ENCODE measurements around the gene FTO.

DNA sequence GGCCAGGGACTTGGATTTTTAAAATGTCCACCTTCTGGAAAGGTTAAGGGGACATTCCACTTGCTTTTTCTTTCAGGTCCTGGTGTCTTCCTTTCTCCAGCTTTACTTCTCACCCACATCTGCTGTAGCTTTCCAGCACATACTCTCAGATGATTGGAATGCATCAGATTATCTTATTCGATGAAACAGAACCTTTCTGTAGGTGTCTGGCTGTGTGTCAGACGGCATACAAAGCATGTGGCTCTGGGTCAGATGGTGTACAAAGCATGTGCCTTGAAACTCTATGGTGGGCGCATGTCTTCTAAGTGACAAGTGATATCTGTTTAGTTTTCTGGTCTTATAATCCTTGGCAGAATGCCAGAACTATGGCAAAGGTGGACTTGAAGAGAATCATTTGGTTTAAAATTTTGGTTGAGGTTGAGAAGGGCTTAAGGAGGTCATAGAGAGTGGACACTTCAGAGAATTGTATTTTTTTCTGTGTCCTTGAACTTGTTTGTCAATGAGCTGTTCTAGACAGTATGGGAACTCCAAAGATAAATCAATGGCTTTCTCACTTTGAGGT is 125.3 kb downstream of the FTO start:
- TF ChIP-seq, protein P1, sequence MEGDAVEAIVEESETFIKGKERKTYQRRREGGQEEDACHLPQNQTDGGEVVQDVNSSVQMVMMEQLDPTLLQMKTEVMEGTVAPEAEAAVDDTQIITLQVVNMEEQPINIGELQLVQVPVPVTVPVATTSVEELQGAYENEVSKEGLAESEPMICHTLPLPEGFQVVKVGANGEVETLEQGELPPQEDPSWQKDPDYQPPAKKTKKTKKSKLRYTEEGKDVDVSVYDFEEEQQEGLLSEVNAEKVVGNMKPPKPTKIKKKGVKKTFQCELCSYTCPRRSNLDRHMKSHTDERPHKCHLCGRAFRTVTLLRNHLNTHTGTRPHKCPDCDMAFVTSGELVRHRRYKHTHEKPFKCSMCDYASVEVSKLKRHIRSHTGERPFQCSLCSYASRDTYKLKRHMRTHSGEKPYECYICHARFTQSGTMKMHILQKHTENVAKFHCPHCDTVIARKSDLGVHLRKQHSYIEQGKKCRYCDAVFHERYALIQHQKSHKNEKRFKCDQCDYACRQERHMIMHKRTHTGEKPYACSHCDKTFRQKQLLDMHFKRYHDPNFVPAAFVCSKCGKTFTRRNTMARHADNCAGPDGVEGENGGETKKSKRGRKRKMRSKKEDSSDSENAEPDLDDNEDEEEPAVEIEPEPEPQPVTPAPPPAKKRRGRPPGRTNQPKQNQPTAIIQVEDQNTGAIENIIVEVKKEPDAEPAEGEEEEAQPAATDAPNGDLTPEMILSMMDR (IDR thresholded peaks at IDR 0.05), result no peak
- TF ChIP-seq POLR2A (IDR thresholded peaks at IDR 0.05) (no peak), EP300 (IDR thresholded peaks at IDR 0.05) (no peak)
